Dermis microvascular lymphatic vessel endothelial cell (primary cell): ENCODE results near the gene NRL. TPM values are rescaled to one million over a fixed set of nuclear protein-coding genes. Genes with fewer than 3 reads are reported as not detected.
"Not testable (repeated sequence)": the region's sequence is repeated elsewhere in the genome, so short reads cannot be mapped to it uniquely, and the experiment has no call there.

Experiments
- DNase-seq, 2 donors: peaks; one replicate each; pipeline versions ENCODE4 v3.0.0 to v3.0.0-alpha.2; 2010; ENCODE audit warnings: low read depth in 2 of 2
- total RNA-seq: library from RNA; depleted of rRNA; stranded (reverse); fragments of >200 nt; gene quantifications from 2 replicates; pipeline ENCODE4 v1.2.1, GENCODE V29; 2014

The NRL gene
- total RNA-seq, 1 donor from 2014 or later, result 1.4 TPM

DNA sequence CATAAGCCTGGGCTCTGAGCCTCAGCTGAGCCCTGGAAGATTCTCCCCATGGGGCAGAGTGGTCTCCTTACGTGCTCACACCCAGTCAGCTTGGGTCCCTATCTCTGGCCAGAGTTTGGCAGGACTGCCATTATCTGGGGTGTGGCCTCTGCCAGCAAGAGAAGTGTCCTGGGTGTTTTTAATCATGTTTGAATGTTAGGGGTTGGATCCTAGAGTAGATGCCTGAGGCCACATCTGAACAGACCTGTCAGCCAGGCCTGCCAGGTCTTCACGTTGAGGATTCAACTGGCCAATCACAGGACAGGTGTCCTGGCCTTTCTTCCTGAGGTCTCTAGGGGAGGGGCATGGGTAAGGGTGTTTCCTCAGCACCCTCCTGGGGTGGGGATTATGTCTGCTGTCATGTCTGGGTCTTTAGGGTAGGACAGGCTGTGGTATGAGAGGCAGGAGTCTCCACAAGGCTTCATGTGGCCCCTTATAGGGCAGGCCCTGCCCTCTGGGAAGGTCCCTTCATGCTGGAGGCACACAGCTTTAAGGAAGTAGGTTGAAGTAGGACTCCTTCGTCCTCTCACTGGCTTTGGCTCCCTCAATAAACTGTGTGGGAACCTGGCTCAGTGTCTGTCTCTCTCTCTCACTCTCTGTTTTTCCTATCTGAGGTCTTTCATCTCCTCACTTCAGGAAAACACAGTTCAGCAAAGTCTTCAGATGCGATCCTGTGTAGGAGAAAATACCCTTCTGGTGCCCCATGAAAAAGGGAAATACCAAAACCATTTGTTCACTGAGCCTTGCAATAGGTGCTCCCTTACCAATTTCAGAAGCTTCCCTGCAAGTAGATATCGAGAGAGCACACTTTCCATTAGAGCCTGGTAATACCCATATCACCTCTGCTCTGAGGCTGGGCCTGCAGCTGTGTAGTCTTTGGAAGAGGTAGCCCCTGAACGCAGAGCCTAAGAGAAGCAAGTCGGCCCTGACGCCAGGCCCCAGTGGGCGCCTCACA lies 9.0 kb upstream of the NRL start:
- no peak for DNase-seq

DNA sequence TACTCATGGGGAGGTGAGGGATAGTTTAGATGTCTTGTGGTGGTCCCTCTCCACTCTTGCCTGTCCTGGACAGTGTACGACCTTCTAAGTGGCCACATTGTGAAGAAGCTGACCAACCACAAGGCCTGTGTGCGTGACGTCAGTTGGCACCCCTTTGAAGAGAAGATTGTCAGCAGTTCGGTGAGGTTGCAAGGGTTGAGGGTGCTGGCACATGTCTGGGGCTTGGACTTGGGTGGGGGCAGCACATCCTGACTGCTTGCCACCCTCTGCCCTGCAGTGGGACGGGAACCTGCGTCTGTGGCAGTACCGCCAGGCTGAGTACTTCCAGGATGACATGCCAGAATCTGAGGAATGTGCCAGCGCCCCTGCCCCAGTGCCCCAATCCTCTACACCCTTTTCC lies 8.1 kb upstream of the NRL start:
- DNase-seq, result no peak

DNA sequence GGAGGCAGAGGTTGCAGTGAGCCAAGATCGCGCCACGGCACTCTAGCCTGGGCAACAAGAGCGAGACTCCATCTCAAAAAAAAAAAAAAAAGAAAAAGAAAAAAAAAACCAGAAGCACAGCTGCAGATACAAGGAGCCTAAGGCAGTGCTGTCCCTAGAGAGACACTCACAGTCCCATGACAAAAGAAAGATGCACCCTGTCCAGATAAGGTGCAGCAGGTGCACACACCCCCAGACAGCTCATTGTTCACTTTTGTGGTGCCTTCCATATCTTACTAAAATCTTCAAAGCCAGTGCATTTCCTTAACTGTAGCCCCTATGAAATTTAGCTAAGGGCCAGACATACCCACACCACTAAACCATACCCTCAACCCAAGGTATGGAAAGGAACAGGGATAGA lies 7.7 kb upstream of the NRL start:
- DNase-seq, result no peak

DNA sequence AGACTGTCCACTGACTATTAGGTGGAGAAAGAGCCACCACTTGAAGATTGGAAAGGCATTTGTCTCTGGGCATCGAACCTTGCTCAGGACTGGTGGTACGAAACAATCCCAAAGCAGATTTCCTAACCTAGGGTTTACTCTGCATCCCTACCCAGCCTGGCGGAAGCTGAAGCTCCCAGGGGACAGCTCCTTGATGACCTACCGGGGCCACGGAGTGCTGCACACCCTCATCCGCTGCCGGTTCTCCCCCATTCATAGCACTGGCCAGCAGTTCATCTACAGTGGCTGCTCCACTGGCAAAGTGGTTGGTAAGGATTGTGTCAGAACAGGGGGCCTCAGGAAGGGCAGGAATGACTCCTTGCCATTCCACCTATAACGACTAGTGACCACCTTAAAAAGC lies 6.5 kb upstream of the NRL start:
- DNase-seq, result no peak

DNA sequence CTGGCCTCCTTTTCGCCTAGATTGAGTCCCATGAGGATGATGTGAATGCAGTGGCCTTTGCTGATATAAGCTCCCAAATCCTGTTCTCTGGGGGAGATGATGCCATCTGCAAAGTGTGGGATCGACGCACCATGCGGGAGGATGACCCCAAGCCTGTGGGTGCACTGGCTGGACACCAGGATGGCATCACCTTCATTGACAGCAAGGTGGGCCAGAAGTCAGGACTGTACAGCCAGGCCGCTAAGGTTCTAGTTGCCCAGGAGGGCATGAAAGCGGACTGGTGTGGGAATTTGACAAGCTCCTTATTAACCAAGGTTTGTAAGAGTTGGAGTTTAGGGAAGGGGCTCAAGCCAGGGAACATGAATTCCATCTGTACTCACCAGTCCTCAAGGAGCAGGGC lies 4.9 kb upstream of the NRL start:
- DNase-seq, result no peak

DNA sequence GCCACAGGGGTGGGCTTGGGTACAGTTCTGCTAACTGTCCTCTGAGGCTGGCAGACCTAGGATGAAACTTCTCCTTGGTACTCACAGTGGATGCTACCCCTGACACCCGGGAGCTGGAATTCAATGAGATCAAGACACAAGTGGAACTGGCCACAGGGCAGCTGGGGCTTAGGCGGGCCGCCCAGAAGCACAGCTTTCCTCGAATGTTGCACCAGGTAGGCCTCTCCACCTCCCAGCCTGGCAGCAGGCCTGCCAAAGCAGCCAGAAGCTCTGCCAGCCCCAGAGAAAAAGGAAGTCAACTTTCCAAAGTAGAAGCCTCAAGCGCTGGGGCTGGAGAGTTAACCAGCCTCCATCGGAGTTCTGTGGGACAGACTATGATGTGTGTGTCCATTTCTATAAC lies 2.4 kb upstream of the NRL start:
- no peak for DNase-seq

DNA sequence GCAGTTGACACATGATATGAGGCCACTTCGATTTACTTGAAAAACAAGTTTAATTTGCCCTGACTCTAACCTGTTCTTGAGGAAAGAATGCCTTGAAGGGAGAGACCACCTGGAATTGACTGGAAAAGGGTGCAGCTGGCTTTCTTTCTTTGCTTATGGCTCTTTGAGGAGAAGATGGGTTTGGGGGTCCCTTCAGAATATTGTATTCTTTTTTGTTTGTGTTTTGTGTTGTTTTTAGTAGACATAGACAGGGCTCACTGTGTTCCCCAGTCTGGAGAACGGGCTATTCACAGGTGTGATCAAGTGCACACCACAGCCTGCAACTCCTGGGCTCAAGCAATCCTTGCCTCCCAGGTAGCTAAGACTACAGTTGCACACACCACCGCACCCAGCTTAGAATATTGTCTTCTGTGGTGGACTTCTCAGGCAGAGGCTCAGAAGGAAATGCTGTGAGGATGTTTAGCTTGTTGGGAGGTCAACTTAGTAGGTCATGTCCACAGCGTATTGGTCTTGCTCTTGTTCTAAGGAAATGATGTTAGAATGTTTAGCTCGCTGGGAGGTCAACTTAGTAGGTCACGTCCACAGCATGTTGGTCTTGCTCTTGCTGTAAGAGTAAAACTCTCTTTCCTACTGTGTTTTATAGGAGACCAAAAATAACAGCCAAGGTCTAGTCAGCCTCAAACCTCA lies 1.5 kb upstream of the NRL start:
- DNase-seq, result no peak

DNA sequence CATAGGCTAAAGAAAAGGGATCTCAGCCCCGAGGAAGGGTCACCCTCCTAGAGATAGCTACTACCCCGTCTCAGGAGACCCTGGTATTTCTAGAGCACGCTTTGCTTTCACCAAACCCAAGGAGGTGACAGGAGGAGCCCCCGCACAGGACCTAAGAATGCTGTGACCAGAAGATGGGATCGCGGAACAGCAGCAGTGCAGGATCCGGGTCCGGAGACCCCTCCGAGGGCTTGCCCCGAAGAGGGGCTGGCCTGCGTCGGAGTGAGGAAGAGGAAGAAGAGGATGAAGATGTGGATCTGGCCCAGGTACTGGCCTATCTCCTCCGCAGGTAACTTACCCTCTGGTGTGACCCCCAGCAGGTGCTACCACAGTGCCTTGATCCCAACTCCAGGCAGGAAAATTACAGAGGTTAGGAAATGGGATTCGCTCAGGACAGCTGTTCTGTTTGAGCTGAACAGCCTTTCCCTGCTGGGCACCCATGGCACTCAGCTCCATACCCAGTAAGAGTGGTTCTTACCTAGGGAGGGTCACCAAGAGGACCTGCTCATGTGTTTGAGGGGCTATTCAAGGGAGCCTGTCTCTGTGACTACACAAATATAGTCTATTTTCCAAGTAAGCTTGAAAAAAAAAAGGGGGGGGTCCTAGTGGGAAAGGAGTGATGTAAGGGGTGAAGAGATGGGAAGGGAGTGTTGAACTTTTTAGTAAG lies 826 bp upstream of the NRL start:
- DNase-seq, result no peak

DNA sequence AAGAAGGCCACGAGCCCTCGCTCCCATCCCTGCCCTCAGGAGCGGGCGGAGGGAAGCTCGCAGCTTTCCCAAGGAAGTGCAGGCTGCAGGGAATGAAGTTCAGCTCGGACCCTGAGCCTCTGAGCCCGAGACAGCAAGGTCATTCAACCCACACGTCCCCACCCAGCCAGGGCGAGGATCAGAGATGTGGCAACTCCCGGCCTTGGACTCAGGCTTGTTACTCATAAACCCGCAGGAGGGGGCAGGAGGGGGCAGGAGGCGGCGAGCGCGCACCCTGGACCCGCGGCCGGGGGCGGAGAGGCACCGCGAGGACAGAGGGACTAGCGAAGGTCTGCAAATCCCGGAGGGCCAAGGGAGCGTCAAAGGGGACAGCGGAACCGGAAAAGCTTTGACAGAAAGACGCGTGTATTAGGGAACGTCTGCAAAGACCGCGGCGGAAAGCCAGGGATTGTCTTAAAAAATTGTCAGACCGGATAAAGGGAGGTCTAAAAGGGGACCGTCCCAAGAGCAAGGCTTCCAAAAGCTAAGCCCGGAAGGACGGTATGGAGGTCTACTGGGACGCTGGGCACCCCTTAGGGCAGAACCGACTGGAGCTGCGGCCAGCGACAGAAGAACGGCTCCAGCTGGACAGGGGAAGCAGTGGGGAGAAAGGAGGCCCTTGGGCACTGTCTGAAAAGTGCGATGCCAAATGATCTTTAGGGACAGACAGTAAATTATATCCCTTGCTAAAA lies 783 bp downstream of the NRL start:
- DNase-seq, result peak; percentile 41 to 81

DNA sequence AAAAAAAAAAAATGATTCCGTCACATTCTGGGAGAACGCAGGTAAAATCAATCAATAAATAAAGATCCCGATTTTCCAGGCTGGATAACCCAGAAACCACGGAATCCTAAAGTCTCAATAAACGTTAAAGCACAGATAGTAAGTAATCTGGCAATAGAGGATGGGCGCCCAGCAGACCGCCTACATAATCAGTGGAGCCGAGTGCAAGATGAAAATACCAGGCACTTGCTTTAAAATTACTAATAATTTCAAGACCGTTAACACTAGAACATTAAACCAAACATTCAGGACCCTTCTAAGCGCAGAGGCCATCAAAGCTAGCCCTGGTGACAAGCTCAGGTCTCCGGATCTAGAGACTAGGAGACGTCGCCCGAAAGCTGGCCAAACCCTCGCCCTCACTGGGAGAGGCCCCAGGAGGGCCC lies 1.4 kb downstream of the NRL start:
- no peak for DNase-seq

DNA sequence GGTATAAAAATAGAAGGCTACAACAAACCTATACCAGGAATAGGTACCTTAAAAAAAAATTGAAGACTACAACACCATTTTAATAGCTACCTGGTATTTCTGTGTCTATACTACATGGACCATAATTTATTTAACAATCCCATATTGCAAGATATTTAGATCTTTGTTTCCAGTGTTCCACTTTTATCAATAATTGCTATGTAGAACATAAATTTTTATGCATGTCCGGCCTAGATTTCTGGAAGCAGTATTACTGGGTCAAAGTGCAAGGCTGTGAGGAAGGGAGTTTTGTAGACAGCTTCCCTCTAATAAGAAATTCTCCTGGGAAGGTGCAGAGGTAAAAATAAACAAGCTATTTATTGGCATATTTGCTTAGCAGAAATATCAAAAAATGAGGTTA lies 4.2 kb downstream of the NRL start:
- no peak for DNase-seq

DNA sequence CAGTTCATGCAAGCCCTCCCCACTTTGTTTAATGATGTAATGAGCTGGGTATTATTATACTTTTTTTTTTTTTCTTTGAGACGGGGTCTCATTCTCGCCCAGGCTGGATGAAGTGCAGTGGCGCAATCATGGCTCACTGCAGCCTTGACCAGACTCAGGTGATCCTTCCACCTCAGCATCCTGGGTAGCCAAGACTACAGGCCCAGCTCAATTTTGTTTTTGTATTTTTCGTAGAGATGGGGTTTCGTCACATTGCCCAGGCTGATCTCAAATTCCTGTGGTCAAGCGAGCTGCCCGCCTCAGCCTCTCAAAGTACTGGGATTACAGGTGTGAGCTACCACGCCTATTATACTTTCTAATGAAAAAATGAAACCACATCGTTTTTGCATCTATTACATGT lies 4.7 kb downstream of the NRL start:
- DNase-seq, result no peak

DNA sequence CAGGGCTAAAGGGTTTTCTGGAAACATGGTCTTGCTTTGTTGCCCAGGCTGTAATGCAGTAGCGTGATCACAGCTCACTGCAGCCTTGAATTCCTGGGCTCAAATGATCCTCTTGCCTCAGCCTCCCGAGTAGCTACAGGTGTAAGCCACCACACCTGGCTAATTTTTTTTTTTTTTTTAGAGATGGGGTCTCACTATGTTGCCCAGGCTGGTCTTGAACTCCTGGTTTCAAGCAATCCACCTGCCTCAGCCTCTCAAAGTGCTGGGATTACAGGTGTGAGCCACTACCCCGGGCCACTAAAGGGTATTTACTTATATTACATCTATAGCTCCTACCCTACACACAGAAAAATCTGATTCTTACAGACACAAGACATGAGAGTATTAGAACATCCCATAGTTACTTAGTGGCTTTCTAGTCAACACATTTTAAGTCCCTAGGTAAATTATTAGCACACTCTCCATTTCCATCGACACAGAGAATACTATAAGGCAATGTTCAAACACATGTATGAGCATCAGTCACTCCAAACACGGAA lies 6.3 kb downstream of the NRL start:
- no peak for DNase-seq

DNA sequence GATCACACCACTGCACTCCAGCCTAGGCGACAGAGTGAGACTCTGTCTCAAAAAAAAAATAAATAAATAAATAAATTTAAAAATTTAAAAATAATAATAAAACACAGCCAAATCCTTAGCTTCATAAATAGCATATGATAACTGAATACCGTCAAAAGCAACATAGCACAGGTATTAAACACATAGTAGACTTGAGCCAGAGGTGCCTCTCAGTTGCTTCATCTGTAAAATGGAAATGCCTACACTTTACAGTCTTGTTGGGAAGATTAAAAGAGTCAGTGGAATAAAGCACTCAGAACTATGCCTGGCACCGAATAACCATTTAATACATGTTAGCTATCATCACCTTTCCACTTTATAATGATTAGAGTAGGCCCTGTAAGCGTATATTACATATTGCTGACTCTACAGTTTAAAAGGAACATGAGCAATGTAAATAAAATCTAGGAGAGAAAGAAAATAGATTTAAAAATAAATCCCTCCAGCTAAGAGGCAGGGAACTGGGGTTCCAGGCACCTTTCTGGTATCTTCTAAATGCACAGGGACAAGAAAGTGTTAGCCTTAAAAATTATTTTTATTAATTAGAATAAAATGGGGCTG lies 8.0 kb downstream of the NRL start:
- no peak for DNase-seq

DNA sequence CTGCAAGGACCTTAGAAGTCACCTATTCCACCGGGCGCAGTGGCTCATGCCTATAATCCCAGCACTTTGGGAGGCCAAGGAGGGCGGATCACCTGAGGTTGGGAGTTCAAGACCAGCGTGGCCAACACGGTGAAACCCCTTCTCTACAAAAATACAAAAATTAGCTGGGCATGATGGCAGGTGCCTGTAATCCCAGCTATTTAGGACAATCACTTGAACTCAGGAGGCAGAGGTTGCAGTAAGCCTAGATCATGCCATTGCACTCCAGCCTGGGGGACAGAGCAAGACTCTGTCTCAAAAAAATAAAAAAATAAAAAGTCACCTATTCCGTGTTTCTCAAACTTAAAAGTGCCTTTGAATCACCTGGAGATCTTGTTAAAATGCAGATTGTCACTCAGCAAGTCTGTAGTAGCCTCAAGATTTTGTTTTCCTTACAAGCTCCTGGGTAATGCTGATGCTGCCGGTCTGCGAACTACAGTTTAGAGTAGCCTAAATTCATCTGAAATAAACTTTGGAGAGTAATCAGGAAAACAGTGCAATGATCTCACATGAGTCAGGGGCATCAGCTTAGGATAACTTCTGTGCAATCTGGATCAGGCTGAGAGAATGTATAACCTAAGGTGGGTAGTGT lies 9.0 kb downstream of the NRL start:
- not testable (repeated sequence) for DNase-seq

DNA sequence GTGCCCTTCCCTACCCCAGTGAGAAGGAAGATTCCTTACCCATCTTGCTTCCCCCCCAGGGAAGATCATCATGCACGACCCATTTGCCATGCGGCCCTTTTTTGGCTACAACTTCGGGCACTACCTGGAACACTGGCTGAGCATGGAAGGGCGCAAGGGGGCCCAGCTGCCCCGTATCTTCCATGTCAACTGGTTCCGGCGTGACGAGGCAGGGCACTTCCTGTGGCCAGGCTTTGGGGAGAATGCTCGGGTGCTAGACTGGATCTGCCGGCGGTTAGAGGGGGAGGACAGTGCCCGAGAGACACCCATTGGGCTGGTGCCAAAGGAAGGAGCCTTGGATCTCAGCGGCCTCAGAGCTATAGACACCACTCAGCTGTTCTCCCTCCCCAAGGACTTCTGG lies 11.3 kb downstream of the NRL start:
- no peak for DNase-seq

DNA sequence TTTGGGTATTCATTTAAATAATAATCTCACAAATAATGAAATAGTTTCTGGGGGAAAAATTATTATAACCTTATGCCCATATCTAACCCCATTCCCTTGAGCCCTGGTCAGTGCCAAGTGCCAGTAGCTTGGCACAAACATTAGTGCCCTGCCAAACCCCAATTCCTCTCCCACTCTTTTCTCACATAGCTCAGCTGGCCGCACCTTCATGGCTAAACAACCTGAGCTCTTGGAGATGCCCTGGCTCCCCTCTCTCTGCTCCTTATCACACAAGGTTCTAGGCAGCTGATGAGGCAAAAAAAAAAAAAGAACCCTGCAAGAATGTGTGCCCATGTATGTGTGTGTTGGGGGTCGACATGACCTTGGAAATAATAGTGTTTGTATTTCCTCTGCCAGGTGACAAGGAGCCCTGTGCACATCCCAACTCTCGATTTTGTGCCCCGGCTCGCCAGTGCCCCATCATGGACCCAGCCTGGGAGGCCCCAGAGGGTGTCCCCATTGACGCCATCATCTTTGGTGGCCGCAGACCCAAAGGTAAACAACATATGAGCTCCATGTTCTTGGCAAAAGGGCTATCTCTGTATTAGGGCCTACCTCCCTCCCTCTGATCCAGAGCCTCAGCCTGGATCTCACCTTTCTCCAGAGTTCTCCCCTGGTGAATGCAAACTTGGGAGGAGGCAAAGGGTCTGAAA lies 12.2 kb downstream of the NRL start:
- DNase-seq, result no peak

DNA sequence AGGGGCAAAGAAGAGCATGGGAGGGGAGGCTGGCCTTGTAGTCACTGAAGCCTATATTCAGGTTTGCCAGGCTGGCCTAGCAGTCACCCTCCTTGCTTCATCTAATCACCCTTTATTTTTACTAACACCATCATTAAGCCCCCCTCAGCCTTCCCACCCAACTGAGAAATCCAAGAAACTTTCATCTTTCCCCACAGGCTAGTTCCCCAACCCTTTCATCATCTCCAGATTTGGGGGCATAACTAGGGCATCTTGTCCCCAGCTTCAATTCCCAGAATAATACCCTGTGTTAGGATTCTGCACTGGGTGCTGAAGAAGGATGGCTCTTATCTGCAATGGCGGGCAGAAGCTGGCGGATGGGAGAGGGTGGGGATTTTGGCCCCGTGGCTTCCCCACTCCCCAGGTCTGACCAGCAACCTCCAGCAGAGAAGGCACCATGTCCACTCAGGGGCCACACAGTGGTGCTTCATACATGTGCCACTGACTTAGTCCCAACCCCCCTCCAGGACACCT lies 13.7 kb downstream of the NRL start:
- no peak for DNase-seq

DNA sequence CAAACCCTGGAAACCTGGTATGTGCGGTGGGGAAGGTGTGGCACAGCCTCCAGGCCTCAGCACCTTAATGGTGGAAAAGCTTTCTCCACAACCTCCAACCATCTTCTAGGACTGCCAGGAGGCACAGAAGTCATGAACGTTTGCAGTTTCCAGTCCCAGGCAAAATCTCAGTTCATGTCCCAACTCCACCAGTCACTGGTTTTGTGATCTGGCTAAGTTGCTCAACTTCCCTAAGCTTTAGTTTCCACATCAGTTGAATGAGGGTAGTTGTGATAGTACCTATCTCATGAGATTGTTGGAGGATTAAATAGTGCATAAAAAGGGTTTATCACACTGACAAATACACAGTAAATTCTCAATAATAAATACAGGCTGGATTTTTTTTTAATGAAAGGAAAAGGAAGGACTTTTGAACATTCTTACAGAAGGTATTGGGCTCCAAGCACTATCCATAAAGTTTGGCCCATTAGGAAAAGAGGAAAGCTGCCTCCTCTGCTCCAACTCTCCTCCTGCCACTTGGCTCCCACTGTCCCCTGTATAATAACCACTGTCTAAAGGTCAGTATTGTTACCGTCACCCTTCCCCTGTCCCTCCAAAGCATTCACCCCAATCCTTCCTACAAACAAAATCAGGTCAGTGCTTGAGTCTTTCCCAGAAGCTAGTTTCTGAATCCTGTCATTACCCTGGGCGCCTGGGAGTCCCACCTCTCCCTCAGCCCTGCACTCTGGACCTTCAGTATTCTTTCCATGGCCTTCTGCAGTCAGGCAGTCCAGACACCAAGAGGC lies 14.4 kb downstream of the NRL start:
- DNase-seq, result no peak
